Stimulated activated naive CD4-positive, alpha-beta T cell treated with Interleukin-2 at 50 U/mL for 16 hours (primary cell): Measurements from ENCODE around the gene METRN.
A peak's percentile ranks its signal among the peaks of the same experiment; 100 is the strongest.

ENCODE experiments used
- DNase-seq: peaks from one replicate; lab custom pipeline; 2025; lab: John Stamatoyannopoulos, UW

Gene METRN

GRCh38 chr16:714558-715476 is at the start of gene METRN:
Gene METRN (plus strand): TSS chr16:715118. CDS start chr16:715290, 172 bp downstream.
- peak; percentile 86 for DNase-seq

DNA sequence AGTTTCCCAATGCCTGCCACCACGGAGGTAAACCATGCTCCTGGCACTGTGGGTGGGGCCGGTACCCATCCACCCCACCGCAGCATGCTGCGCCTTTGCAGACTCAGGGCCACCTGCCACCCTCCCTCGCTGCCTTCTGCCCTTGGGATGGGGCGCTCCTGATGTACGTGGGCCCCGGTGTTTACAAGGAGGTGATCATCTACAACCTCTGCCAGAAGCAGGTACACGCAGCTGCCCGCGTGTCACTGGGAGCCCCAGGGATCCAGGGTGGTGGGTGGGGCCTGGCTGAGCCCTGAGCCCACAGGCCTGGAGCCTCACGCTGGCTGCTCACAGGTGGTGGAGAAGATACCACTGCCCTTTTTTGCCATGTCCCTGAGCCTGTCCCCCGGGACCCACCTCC is 48.3 kb upstream of the METRN start:
- DNase-seq, result no peak

- DNase-seq, result no peak
Measured at GRCh38 chr16:667113-667779, 47.7 kb upstream of the METRN start.

DNA sequence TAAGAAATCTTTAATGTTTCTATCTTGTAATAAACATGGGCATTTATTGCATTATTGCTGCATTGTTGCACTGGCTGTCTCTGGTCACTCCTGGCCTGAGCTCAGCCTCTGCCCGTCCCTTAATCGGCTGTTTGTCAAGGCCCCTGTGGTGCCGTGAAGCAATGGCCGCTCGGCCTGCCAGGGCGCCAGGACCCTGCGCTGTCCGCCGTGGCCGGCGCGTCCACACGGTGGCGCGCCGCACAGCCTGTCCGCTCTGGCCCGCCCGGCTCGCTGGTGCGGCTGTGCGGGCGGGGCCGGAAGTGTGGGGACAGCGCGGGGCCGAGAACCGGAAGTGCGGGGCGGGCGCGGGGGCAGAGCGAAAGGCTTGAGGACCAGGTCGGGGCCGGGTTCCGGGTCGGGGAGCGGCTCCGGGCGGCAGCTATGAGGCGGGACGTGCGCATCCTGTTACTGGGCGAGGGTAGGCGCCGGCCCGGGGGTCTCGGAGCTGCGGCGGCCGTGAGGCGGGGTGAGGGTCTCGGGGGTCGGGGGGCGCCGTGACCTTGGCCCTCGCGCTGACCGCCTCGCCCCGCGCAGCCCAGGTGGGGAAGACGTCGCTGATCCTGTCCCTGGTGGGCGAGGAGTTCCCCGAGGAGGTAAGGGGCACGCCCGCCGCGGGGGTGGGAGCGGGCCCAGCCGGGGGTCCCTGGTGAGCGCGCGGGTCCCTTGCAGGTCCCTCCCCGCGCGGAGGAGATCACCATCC is 47.0 kb upstream of the METRN start, which contains the start of gene RHOT2:
TSS of gene RHOT2 (plus strand) at position 353 of the 739 bp plus-strand sequence. CDS start at position 421, 68 bp downstream.
- peak; percentile 92 for DNase-seq

- DNase-seq, result no peak
Measured at GRCh38 chr16:668519-669171, 46.3 kb upstream of the METRN start.

DNA sequence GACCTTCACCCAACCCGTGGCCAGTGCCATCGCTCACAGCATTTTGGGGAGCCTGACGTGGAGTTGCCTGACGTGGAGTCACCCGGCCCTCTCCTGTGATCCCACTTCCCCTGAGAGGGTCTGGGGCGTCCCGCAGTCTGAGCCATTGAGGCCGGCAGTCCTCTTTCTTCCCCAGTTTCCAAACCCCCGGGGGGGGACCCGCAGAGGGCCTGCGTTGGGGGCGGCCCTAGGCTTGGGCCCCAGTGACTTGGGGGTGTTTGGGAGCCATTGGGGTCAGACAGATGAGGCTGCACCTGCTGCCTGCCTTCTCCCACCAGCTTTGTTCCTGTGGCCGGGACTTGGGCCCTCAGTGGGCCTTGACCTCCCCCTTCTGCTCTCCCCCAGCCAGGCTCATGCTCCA is 45.3 kb upstream of the METRN start:
- DNase-seq, result no peak

DNA sequence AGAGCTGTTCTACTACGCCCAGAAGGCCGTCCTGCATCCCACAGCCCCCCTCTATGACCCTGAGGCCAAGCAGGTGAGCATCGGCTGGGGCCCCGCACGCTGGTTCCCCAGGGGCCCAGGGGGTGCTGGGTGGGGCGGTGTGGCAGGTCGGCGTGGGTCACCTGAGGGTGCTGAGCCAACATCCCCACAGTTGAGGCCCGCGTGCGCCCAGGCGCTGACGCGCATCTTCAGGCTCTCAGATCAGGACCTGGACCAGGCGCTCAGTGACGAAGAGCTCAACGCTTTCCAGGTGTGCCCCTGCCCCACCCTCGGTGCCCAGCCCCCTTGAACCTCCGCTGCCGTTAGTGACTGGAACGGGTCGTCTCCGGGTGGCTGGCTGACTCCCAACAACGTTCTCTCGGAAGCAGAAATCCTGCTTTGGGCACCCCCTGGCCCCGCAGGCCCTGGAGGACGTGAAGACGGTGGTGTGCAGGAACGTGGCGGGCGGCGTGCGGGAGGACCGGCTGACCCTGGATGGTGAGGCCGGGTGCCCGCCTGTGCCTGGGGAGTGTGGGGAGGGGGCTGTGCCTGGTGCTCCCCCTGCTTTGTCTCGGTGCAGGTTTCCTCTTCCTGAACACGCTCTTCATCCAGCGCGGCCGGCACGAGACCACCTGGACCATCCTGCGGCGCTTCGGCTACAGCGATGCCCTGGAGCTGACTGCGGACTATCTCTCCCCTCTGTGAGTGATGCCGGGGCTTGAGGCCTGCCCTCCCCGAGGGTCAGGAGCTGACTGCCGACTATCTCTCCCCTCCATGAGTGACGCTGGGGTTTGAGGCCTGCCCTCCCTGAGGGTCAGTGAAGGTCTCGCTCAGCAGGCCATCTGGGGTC is 44.2 kb upstream of the METRN start:
- DNase-seq, result no peak

- no peak for DNase-seq
Measured at GRCh38 chr16:671353-672131, 43.4 kb upstream of the METRN start.

DNA sequence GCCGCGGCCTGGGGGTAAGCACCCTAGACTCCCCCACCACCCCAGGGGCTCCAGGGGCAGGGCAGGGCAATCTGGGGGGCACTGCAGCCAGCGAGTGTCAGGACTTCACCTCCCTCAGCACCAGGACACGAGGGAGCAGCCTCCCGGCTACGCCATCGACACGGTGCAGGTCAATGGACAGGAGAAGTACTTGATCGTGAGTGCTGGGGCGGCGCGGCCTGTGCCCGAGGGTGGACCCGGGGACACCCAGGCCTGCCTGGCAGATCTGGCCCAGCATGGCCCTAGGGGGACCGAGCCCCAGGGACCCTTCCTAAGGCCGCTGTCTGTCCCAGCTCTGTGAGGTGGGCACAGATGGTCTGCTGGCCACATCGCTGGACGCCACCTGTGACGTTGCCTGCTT is 42.5 kb upstream of the METRN start:
- no peak for DNase-seq

DNA sequence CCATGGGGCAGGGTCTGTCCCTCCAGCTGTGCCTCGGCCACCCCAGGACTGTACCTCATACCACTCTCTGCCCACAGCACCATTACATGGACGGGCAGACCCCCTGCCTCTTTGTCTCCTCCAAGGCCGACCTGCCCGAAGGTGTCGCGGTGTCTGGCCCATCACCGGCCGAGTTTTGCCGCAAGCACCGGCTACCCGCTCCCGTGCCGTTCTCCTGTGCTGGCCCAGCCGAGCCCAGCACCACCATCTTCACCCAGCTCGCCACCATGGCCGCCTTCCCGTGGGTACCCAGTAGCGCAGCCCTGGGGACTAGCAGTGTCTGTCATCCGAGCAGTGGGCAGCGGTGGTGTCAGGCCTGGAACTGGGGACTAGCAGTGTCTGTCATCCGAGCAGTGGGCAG is 42.1 kb upstream of the METRN start:
- no peak for DNase-seq

DNA sequence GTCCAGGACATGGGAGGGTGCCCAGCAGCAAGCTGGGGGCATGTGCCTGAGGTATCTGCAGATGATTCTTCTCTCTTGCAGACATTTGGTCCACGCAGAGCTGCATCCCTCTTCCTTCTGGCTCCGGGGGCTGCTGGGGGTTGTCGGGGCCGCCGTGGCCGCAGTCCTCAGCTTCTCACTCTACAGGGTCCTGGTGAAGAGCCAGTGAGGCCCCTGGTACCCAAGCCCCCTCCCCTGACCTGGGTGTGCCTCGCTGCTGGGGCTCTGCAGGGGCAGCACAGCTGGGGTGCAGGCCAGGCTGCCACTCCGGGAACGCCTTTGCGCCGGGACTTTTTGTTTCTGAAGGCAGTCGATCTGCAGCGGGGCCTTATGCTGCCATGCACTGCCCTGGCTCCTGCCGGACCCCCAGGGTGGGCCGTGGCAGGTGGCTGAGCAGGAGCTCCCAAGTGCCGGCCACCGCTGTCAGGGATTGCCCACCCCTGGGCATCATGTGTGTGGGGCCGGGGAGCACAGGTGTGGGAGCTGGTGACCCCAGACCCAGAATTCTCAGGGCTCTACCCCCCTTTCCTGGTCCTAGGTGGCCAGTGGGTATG is 41.4 kb upstream of the METRN start:
- DNase-seq, result no peak

DNA sequence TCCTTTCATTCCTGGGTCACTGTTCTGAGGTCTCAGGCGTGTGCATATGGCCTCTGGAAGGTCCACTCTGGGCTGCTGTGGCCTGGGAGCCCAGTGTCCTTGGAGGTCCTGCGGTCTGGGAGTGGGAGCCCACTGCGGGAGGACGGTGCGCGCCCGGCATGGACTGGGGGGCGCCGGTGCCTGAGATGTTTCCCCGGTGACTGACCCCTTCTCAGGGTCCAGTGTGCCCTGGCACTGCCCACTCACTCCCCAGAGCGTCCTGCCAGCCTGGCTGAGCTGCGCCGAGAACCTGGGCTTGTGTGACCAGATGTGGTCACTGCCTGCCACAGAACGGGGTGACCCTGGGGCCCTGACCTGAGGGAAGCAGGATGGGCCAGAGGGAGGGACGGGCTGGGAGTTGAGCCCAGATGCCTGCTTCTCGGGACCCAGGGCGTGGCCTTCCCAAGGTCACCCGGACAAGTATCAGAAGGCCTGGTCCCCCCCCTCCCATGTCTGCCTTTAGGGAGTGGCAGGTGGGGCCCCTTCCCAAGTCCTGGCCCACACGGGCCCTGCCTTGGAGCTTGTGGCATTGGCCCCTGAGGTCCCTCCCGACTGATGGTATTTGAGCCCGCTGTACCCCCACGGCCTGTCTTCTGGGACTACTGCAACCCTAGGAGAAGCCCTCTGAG is 40.6 kb upstream of the METRN start:
- DNase-seq, result no peak

DNA sequence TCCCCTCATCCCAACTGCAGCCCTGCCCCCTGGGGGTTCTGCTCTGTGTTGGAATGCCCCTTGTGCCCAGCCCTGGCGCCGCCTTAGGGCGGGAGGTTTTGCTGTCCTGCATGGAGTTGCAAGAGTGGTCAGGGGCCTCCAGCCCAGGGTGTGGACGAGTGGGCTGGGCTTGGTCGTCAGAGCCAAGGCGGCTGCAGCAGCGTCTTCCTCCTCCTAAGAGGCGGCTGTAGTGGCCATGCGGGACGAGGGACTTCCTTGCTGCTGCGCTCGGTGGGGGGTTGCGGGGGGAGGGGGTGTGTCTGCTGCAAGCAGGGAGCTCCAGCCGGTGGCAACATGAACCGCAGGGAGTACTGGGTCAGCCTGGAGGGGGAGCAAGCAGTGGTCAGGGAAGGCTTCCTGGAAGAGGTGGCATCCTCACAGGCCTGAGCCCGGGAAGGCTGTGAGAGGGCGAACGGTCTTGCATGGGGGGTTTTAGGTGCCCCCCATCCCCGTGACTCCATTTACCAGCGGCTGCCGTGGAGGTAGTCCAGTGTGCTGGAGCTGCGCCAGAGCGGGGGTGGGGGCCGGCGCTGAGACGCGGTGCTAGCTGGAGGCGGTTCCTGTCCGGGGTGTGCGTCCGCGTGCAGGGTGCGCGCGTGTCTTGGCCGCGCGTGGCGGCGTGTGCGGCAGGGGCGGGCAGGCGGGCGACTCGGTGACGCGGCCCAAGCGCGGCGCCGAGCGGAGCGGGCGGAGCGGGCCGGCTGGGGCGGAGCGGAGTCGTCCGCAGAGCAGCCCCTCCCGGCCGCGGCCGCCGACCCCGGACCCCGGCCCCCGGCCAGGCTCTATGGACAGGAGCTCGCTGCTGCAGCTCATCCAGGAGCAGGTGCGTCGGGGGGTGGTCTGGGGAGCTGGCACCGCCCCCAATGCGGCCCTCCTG is 39.7 kb upstream of the METRN start, which contains the start of gene RHBDL1:
TSS of gene RHBDL1 (plus strand) at position 704 of the 916 bp plus-strand sequence. CDS start at position 824, 120 bp downstream.
- no peak for DNase-seq

DNA sequence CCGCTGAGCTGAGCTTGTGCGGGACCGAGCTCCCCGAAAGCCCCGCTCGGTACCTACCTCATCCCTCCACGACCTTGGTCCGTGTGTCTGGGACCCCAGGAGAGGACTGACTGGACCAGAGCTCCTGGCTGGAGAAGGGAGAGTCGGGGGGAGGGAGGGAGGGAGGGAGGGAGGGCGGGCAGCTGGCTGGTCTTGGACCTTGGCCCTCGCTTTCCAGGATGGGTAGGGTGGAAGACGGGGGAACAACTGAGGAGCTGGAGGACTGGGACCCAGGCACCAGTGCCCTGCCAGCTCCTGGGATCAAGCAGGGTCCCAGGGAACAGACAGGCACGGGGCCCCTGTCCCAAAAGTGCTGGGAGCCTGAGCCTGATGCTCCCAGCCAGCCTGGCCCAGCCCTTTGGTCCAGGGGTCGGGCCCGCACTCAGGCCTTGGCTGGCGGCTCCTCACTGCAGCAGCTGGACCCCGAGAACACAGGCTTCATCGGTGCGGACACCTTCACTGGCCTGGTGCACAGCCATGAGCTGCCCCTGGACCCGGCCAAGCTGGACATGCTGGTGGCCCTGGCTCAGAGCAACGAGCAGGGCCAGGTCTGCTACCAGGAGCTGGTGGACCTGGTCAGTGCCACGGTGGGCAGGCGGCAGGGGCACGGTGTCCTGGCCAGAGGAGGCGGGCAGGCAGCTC is 38.9 kb upstream of the METRN start:
- DNase-seq, result no peak

GRCh38 chr16:676565-676902 is 38.4 kb upstream of the METRN start:
- DNase-seq, result no peak

GRCh38 chr16:676913-677312 is 38.0 kb upstream of the METRN start:
- DNase-seq, result no peak
